Measurements from ENCODE around the gene HEATR9.

DNA sequence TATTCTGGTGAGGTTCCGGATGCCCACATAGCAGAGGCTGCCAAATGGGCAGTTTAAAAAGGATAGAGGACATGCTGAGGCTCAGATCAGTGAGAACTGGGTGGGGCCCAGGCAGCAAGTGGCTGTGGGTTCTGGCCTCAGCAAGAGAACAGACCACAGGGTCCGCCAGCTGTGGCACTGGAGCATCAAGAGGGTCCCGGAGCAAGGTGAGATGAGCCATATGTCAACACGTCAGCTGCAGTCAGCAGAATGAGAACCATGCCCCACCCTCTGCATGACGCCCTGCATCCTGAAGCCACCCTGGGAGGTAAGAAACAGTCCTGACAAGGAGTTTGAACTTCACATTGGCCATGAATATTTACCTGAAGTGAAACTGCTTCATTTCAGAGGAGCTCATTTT, 31.6 kb upstream of the HEATR9 start:
- TF ChIP-seq, protein P1, sequence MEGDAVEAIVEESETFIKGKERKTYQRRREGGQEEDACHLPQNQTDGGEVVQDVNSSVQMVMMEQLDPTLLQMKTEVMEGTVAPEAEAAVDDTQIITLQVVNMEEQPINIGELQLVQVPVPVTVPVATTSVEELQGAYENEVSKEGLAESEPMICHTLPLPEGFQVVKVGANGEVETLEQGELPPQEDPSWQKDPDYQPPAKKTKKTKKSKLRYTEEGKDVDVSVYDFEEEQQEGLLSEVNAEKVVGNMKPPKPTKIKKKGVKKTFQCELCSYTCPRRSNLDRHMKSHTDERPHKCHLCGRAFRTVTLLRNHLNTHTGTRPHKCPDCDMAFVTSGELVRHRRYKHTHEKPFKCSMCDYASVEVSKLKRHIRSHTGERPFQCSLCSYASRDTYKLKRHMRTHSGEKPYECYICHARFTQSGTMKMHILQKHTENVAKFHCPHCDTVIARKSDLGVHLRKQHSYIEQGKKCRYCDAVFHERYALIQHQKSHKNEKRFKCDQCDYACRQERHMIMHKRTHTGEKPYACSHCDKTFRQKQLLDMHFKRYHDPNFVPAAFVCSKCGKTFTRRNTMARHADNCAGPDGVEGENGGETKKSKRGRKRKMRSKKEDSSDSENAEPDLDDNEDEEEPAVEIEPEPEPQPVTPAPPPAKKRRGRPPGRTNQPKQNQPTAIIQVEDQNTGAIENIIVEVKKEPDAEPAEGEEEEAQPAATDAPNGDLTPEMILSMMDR (IDR thresholded peaks at IDR 0.05 in 4 of 5, conservative IDR thresholded peaks at IDR 0.05 in 1 of 5) = no peak
- no peak for TF ChIP-seq POLR2A (IDR thresholded peaks at IDR 0.05)

Measured in gastrocnemius medialis (tissue), 4 donors.